Ishikawa (cell line): Measurements from ENCODE around the gene RABGAP1L.

Experiments
- CEBPB ChIP-seq: IDR thresholded peaks from 2 replicates; pipeline ENCODE4 v1.6.1; 2012
- EGR1 ChIP-seq: IDR thresholded peaks from 2 replicates; pipeline ENCODE4 v1.6.1; 2012
- EP300 ChIP-seq: IDR thresholded peaks from 2 replicates; pipeline ENCODE4 v1.6.1; 2012; ENCODE audit warnings: borderline replicate concordance
- FOXM1 ChIP-seq: IDR thresholded peaks from 2 replicates; pipeline ENCODE4 v1.6.1; 2012; ENCODE audit warnings: low read depth, borderline replicate concordance
- NFIC ChIP-seq: IDR thresholded peaks from 2 replicates; pipeline ENCODE4 v1.6.1; 2012
- RAD21 ChIP-seq: IDR thresholded peaks from 2 replicates; pipeline ENCODE4 v1.6.1; 2012; ENCODE audit warnings: low read depth
- TAF1 ChIP-seq: IDR thresholded peaks from 2 replicates; pipeline ENCODE4 v1.6.1; 2012; ENCODE audit warnings: low read depth, mild to moderate bottlenecking
- TCF12 ChIP-seq: IDR thresholded peaks from 2 replicates; pipeline ENCODE4 v1.6.1; 2012; ENCODE audit warnings: low read depth
- TEAD4 ChIP-seq: IDR thresholded peaks from 2 replicates; pipeline ENCODE4 v1.6.1; 2012
- TF ChIP-seq, protein P1 (sequence below): IDR thresholded peaks from 2 replicates; pipeline ENCODE4 v1.6.1; 2012
- TF ChIP-seq, protein P2 (sequence below): IDR thresholded peaks from 2 replicates; pipeline ENCODE4 v1.6.1; 2012
- TF ChIP-seq, protein P3 (sequence below): IDR thresholded peaks from 2 replicates; pipeline ENCODE4 v1.6.1; 2012; ENCODE audit warnings: low read depth, mild to moderate bottlenecking

DNA sequence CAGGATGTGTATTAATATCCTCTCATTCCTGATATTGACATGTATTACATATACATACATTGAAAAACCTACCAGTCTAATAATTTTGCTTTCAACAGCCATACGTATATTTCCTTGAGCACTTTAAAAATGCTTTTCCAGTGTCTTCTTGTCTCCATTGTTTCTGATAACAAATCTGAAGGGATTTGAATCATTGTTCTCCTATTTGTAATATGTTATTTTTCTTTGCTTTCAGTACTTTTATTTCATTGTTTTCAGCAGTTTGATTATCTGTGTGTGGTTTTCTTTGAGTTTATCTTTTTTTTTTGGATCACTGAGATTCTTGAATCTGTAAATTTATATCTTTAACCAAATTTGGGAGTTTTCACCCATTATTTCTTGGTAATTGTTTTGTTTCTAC is 65.3 kb downstream of the RABGAP1L start:
- no peak for TF ChIP-seq NFIC
- TF ChIP-seq TAF1 = no peak
- TF ChIP-seq, protein P1, sequence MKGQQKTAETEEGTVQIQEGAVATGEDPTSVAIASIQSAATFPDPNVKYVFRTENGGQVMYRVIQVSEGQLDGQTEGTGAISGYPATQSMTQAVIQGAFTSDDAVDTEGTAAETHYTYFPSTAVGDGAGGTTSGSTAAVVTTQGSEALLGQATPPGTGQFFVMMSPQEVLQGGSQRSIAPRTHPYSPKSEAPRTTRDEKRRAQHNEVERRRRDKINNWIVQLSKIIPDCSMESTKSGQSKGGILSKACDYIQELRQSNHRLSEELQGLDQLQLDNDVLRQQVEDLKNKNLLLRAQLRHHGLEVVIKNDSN = no peak
- TF ChIP-seq FOXM1 = no peak
- no peak for TF ChIP-seq TCF12
- TF ChIP-seq TEAD4 = no peak
- TF ChIP-seq, protein P2, sequence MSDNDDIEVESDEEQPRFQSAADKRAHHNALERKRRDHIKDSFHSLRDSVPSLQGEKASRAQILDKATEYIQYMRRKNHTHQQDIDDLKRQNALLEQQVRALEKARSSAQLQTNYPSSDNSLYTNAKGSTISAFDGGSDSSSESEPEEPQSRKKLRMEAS = no peak
- no peak for TF ChIP-seq EP300
- no peak for TF ChIP-seq EGR1
- TF ChIP-seq RAD21 = no peak
- TF ChIP-seq CEBPB = no peak
- TF ChIP-seq, protein P3, sequence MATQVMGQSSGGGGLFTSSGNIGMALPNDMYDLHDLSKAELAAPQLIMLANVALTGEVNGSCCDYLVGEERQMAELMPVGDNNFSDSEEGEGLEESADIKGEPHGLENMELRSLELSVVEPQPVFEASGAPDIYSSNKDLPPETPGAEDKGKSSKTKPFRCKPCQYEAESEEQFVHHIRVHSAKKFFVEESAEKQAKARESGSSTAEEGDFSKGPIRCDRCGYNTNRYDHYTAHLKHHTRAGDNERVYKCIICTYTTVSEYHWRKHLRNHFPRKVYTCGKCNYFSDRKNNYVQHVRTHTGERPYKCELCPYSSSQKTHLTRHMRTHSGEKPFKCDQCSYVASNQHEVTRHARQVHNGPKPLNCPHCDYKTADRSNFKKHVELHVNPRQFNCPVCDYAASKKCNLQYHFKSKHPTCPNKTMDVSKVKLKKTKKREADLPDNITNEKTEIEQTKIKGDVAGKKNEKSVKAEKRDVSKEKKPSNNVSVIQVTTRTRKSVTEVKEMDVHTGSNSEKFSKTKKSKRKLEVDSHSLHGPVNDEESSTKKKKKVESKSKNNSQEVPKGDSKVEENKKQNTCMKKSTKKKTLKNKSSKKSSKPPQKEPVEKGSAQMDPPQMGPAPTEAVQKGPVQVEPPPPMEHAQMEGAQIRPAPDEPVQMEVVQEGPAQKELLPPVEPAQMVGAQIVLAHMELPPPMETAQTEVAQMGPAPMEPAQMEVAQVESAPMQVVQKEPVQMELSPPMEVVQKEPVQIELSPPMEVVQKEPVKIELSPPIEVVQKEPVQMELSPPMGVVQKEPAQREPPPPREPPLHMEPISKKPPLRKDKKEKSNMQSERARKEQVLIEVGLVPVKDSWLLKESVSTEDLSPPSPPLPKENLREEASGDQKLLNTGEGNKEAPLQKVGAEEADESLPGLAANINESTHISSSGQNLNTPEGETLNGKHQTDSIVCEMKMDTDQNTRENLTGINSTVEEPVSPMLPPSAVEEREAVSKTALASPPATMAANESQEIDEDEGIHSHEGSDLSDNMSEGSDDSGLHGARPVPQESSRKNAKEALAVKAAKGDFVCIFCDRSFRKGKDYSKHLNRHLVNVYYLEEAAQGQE = no peak
